ENCODE results near the gene TSPO.

GRCh38 chr22:43110927-43111623 lies 40.3 kb upstream of the TSPO start:
- no peak for TF ChIP-seq SP1 (IDR thresholded peaks at IDR 0.05)
- no peak for TF ChIP-seq ELF4 (IDR thresholded peaks at IDR 0.05)
